ENCODE measurements around the gene RAB3A.

Gene RAB3A

GRCh38 chr19:18229474-18229873 lies 25.6 kb upstream of the RAB3A start:
- TF ChIP-seq CTCF (conservative IDR thresholded peaks at IDR 0.05; ENCODE audit: low read length) = peak; percentile 29
- H3K4me3 ChIP-seq (ENCODE audit: low read length) = no peak overlapping the region
- DNase-seq (ENCODE audit: low read depth) = no peak

GRCh38 chr19:18227781-18228271 lies 24.0 kb upstream of the RAB3A start:
- no peak overlapping the region for H3K4me3 ChIP-seq (ENCODE audit: low read length)
- no peak for TF ChIP-seq CTCF (conservative IDR thresholded peaks at IDR 0.05; ENCODE audit: low read length)
- no peak for DNase-seq (ENCODE audit: low read depth)

- no peak for DNase-seq (ENCODE audit: low read depth)
- no peak overlapping the region for H3K4me3 ChIP-seq (ENCODE audit: low read length)
- TF ChIP-seq CTCF (conservative IDR thresholded peaks at IDR 0.05; ENCODE audit: low read length) = no peak
These were observed 23.3 kb upstream of the RAB3A start for GRCh38 chr19:18226956-18227780.

- DNase-seq (ENCODE audit: low read depth) = no peak
- no peak for TF ChIP-seq CTCF (conservative IDR thresholded peaks at IDR 0.05; ENCODE audit: low read length)
- H3K4me3 ChIP-seq (ENCODE audit: low read length) = no peak within 1 kb of the TSS
These were observed 22.0 kb upstream of the RAB3A start, which contains the start of gene PDE4C for GRCh38 chr19:18225702-18226468. PDE4C (minus strand) TSS chr19:18226438; CDS start chr19:18226415, 23 bp downstream.

GRCh38 chr19:18225355-18225701 lies 21.5 kb upstream of the RAB3A start:
- no peak overlapping the region for H3K4me3 ChIP-seq (ENCODE audit: low read length)

More at GRCh38 chr19:18225355-18225701, 21.5 kb upstream of the RAB3A start:
- DNase-seq (ENCODE audit: low read depth) = no peak
- TF ChIP-seq CTCF (conservative IDR thresholded peaks at IDR 0.05; ENCODE audit: low read length) = no peak
